Spleen (tissue), 13 donors: ENCODE measurements around the gene FOXQ1. TPM values are rescaled to one million over a fixed set of nuclear protein-coding genes. Genes with fewer than 3 reads are reported as not detected.

Experiments used
- DNase-seq: peaks from one replicate; pipeline ENCODE4 v3.0.0-alpha.2; 2020
- H3K27ac ChIP-seq, 8 donors: fragments of 200-600 bp; sonication (generic) in 7 of 8; 1 replicate in 4 of 8; 2 replicates in 4 of 8; pipeline versions ENCODE4 v1.5.0 to v1.8.0; 2016 to 2021; ENCODE audit warnings: inconsistent platforms in 4 of 8, mild to moderate bottlenecking in 4 of 8, moderate library complexity in 1 of 8
- H3K27me3 ChIP-seq, 7 donors: fragments of 200-600 bp; sonication (generic) in 6 of 7; replicated peaks in 1 of 7; 1 replicate in 4 of 7; 2 replicates in 3 of 7; pipeline versions ENCODE4 v1.5.0 to v1.8.0; 2016 to 2021; ENCODE audit warnings: inconsistent platforms in 3 of 7, mild to moderate bottlenecking in 1 of 7
- H3K36me3 ChIP-seq, 6 donors: fragments of 200-600 bp; sonication (generic) in 5 of 6; 1 replicate in 4 of 6; 2 replicates in 2 of 6; pipeline versions ENCODE4 v1.5.0 to v1.8.0; 2016 to 2021; ENCODE audit warnings: inconsistent platforms in 2 of 6
- H3K4me1 ChIP-seq, 6 donors: fragments of 200-600 bp; sonication (generic) in 5 of 6; 1 replicate in 3 of 6; 2 replicates in 3 of 6; pipeline versions ENCODE4 v1.5.0 to v1.8.0; 2016 to 2021; ENCODE audit warnings: inconsistent platforms in 3 of 6
- H3K4me3 ChIP-seq, 8 donors: fragments of 200-600 bp; sonication (generic) in 7 of 8; 1 replicate in 4 of 8; 2 replicates in 4 of 8; pipeline versions ENCODE4 v1.5.0 to v1.8.0; 2016 to 2021; ENCODE audit warnings: inconsistent platforms in 4 of 8, mild to moderate bottlenecking in 4 of 8, moderate library complexity in 2 of 8
- H3K9me3 ChIP-seq, 8 donors: fragments of 200-600 bp; sonication (generic) in 7 of 8; 1 replicate in 4 of 8; 2 replicates in 4 of 8; pipeline versions ENCODE4 v1.5.0 to v1.8.0; 2016 to 2021; ENCODE audit warnings: inconsistent platforms in 4 of 8
- CTCF ChIP-seq, 11 experiments: fragments of 200-600 bp in 7 of 11; fragments of 450-650 bp in 4 of 11; sonication (generic) in 4 of 11; IDR thresholded peaks in 8 of 11; conservative IDR thresholded peaks in 3 of 11; 1 replicate in 7 of 11; 2 replicates in 4 of 11; pipeline versions ENCODE4 v1.4.0 to v1.8.0; 2016 to 2021; ENCODE audit warnings: antibody characterized with exemption in 11 of 11, inconsistent platforms in 4 of 11, mild to moderate bottlenecking in 1 of 11
- POLR2A ChIP-seq, 3 donors: fragments of 450-650 bp; IDR thresholded peaks; one replicate each; pipeline ENCODE4 v1.5.1; 2017; ENCODE audit warnings: antibody characterized with exemption in 3 of 3, mild to moderate bottlenecking in 1 of 3
- POLR2AphosphoS5 ChIP-seq, 3 donors: sonication (generic); formaldehyde crosslinking; IDR thresholded peaks; one replicate each; pipeline ENCODE4 v1.5.1; 2017; ENCODE audit warnings: antibody characterized with exemption in 3 of 3
- WGBS, 5 donors: extraction: QIAGEN DNeasy Blood & Tissue Kit in 3 of 5; methylation state at CpG; one replicate each; pipeline versions ENCODE4 v1.1.5 to v1.1.7; 2013 to 2018; 5-methylcytosine and 5-hydroxymethylcytosine counted together
- intact Hi-C: fragments of 100-400 bp; cut with DNase I; formaldehyde crosslinking; loops from one replicate; pipeline ENCODE4 v1.15.0; 2023; ENCODE audit warnings: low total_unique reads
- long read RNA-seq, 2 donors: transcript quantifications; one replicate each; lab custom pipeline, GENCODE V29; 2026
- polyA plus RNA-seq, 3 donors: library from polyadenylated mRNA; stranded (reverse); fragments of 200-250 nt; gene quantifications; one replicate each; pipeline ENCODE4 v1.2.1, GENCODE V29; 2013
- total RNA-seq, 7 donors: library from RNA; depleted of rRNA in 3 of 7; stranded (reverse); fragments of >200 nt in 3 of 7; fragmentation: NEBNext Ultra II Directional in 4 of 7; extraction: Animal tissue kit (Norgen Biotek cat#: 25700) in 4 of 7; gene quantifications; one replicate each; pipeline versions ENCODE4 v1.1.0 to v1.2.1, GENCODE V29; 2016 to 2021
- donor health status: healthy with polysubstance abuse.
- donor health status: DM: no; HTN: no; CAD: no; lungs with moderate emphysema.
- donor health status: DM: no; HTN: no; CAD: no.
- donor health status: Bipolar disorder and iron deficiency.
- donor health status: healthy.
- donor health status: DM: no; HTN: no; CAD: no.
- donor health status: DM: yes; HTN: yes; CAD: no.

The FOXQ1 gene
- total RNA-seq = under 1 TPM in 3 of 7 donors, not detected in 4; 0.10 to 0.21 (median 0.20) TPM
- polyA plus RNA-seq = under 1 TPM; 0.10 to 0.33 (median 0.13) TPM
- long read RNA-seq, donor 1 = 0 reads
- long read RNA-seq, donor 2 = 0 reads

GRCh38 chr6:1311400-1312202 lies at the start of gene FOXQ1:
Gene FOXQ1 (plus strand): TSS chr6:1312098. CDS start chr6:1312705, 607 bp downstream.
- Histone ChIP-seq H3K4me1 (peaks cover 17 to 46% (median 34%) of the 10 kb centered on the region in 6 donors), H3K27ac (no peak within 1 kb of the TSS), H3K9me3 (peaks cover 0 to 3% (median 0%) of the 10 kb centered on the region in 8 donors), H3K4me3 (peak within 1 kb of the TSS; percentile 18 to 68 (median 47)), H3K36me3 (no peaks in the 10 kb centered on the region), H3K27me3 (peaks cover 2 to 95% (median 76%) of the 10 kb centered on the region in 7 donors)
- DNase-seq = peak; percentile 56
- intact Hi-C loops = loop anchor here (10.0 kb wide), 1 partner anchor 517 kb away; no protein-coding TSS in a partner anchor
- no peak for TF ChIP-seq POLR2AphosphoS5 (IDR thresholded peaks at IDR 0.05)
- no peak for TF ChIP-seq POLR2A (IDR thresholded peaks at IDR 0.05)
- TF ChIP-seq CTCF (IDR thresholded peaks at IDR 0.05 in 8 of 11, conservative IDR thresholded peaks at IDR 0.05 in 3 of 11) = no peak
- WGBS, 5 donors = 0 to 2% (median 1%) methylated on average over 17 to 75 of the region's 75 CpGs

GRCh38 chr6:1262704-1263038 lies 49.2 kb upstream of the FOXQ1 start:
- intact Hi-C loops = no loop called here
- peaks cover 0 to 28% (median 0%) of the 10 kb centered on the region in 7 donors for H3K27me3 ChIP-seq
- no peaks in the 10 kb centered on the region for H3K9me3 ChIP-seq
- H3K36me3 ChIP-seq = no peaks in the 10 kb centered on the region
- 77 to 88% (median 82%) methylated on average over 6 of the region's 6 CpGs for WGBS, 5 donors
- no peak overlapping the region for H3K4me3 ChIP-seq
- no peak overlapping the region for H3K27ac ChIP-seq
- H3K4me1 ChIP-seq = no peaks in the 10 kb centered on the region
- DNase-seq = no peak
- TF ChIP-seq POLR2A (IDR thresholded peaks at IDR 0.05) (no peak), CTCF (IDR thresholded peaks at IDR 0.05 in 8 of 11, conservative IDR thresholded peaks at IDR 0.05 in 3 of 11) (no peak), POLR2AphosphoS5 (IDR thresholded peaks at IDR 0.05) (no peak)

- intact Hi-C loops = no loop called here
- Histone ChIP-seq H3K36me3 (no peaks in the 10 kb centered on the region), H3K4me1 (no peaks in the 10 kb centered on the region), H3K27ac (no peak overlapping the region), H3K9me3 (no peaks in the 10 kb centered on the region), H3K27me3 (peaks cover 0 to 32% (median 0%) of the 10 kb centered on the region in 7 donors), H3K4me3 (no peak overlapping the region)
- WGBS, 5 donors = 76 to 87% (median 80%) methylated on average over 11 to 12 of the region's 12 CpGs
- no peak for TF ChIP-seq CTCF (IDR thresholded peaks at IDR 0.05 in 8 of 11, conservative IDR thresholded peaks at IDR 0.05 in 3 of 11)
- no peak for TF ChIP-seq POLR2A (IDR thresholded peaks at IDR 0.05)
- no peak for TF ChIP-seq POLR2AphosphoS5 (IDR thresholded peaks at IDR 0.05)
- no peak for DNase-seq
Observed at GRCh38 chr6:1263039-1263849, 48.7 kb upstream of the FOXQ1 start.
